ENCODE results near the gene ANP32E.

The ANP32E gene

GRCh38 chr1:150235852-150236613 is at the start of gene ANP32E:
Gene ANP32E, minus strand, starts transcription at chr1:150236112. Its CDS starts 326 bp downstream, at chr1:150235786.
- DNase-seq (ENCODE audit: low spot score): peak; percentile 99

- no peak for DNase-seq (ENCODE audit: low spot score)
Observed at GRCh38 chr1:150283260-150283659, 47.3 kb upstream of the ANP32E start.

GRCh38 chr1:150282558-150282958 is 46.6 kb upstream of the ANP32E start:
- DNase-seq (ENCODE audit: low spot score): peak; percentile 18

GRCh38 chr1:150281758-150282557 is 46.0 kb upstream of the ANP32E start, which contains the start of gene CIART:
Gene CIART, plus strand, starts transcription at chr1:150282554. Its CDS starts 714 bp downstream, at chr1:150283268.
- peak; percentile 98 for DNase-seq (ENCODE audit: low spot score)

- peak; percentile 57 for DNase-seq (ENCODE audit: low spot score)
Observed at GRCh38 chr1:150281221-150281757, 45.4 kb upstream of the ANP32E start.

GRCh38 chr1:150280138-150280707 is 44.3 kb upstream of the ANP32E start:
- DNase-seq (ENCODE audit: low spot score): no peak

GRCh38 chr1:150273311-150273710 is 37.4 kb upstream of the ANP32E start:
- no peak for DNase-seq (ENCODE audit: low spot score)

GRCh38 chr1:150271291-150271959 is 35.5 kb upstream of the ANP32E start:
- DNase-seq (ENCODE audit: low spot score): no peak

- DNase-seq (ENCODE audit: low spot score): no peak
Observed at GRCh38 chr1:150269451-150269850, 33.5 kb upstream of the ANP32E start.

GRCh38 chr1:150268705-150269403 is 32.9 kb upstream of the ANP32E start, which contains the start of gene APH1A:
Gene APH1A, minus strand, starts transcription at chr1:150269016. Its CDS starts 206 bp downstream, at chr1:150268810.
- DNase-seq (ENCODE audit: low spot score): peak; percentile 98

GRCh38 chr1:150268340-150268704 is 32.4 kb upstream of the ANP32E start:
- DNase-seq (ENCODE audit: low spot score): peak; percentile 30

GRCh38 chr1:150267896-150268295 is 32.0 kb upstream of the ANP32E start:
- DNase-seq (ENCODE audit: low spot score): peak; percentile 21

- DNase-seq (ENCODE audit: low spot score): no peak
Observed at GRCh38 chr1:150263549-150263948, 27.6 kb upstream of the ANP32E start.

GRCh38 chr1:150262388-150263320 is 26.7 kb upstream of the ANP32E start:
- no peak for DNase-seq (ENCODE audit: low spot score)

- DNase-seq (ENCODE audit: low spot score): no peak
Observed at GRCh38 chr1:150261367-150261766, 25.5 kb upstream of the ANP32E start.

- DNase-seq (ENCODE audit: low spot score): no peak
Observed at GRCh38 chr1:150259758-150260669, 24.1 kb upstream of the ANP32E start.

GRCh38 chr1:150259217-150259616 is 23.3 kb upstream of the ANP32E start:
- DNase-seq (ENCODE audit: low spot score): no peak

GRCh38 chr1:150257624-150258585 is 22.0 kb upstream of the ANP32E start, which contains the start of gene CA14:
Gene CA14, plus strand, starts transcription at chr1:150257774. Its CDS starts 355 bp downstream, at chr1:150258129.
- no peak for DNase-seq (ENCODE audit: low spot score)
